GM23248 (cell line): ENCODE data around the gene TEX10.

ENCODE experiments used
- EZH2 ChIP-seq: fragments of 200-600 bp; sonication (generic); IDR thresholded peaks from 2 replicates; pipeline ENCODE4 v1.6.1; 2018; ENCODE audit warnings: antibody characterized with exemption, mild to moderate bottlenecking; ENCODE audit not compliant: insufficient read depth, poor library complexity, severe bottlenecking
- EZH2phosphoT487 ChIP-seq: fragments of 200-600 bp; sonication (generic); IDR thresholded peaks from 2 replicates; pipeline ENCODE4 v1.6.1; 2018; ENCODE audit warnings: antibody characterized with exemption, moderate library complexity, mild to moderate bottlenecking, low read depth; ENCODE audit not compliant: insufficient read depth

DNA sequence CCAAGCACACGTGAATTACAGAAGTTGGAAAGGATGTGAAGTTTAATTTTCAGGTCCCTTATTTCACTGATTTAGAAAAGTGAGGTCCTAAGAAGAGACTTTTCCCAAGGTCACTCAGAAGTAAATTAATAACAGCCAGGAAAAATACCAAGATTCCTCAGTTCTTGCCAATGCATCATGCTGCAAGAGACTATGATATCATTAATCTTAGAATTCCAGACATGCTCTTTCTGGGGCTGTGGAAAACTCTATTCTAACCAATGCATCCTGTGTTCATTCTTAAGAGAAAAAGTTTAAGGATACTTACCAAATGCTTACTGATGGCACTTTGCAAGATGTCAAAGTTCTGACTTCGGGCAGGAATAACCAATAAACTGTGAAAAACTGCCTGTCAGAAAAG, 42.8 kb downstream of the TEX10 start:
- TF ChIP-seq EZH2 = no peak
- no peak for TF ChIP-seq EZH2phosphoT487
